ENCODE results near the gene CCDC85C. TPM values are rescaled to one million over a fixed set of nuclear protein-coding genes. Genes with fewer than 3 reads are reported as not detected.

The CCDC85C gene
- total RNA-seq, 2 experiments from 2014 or later = 5.8 to 7.5 TPM

GRCh38 chr14:99461411-99462085 is 142.5 kb downstream of the CCDC85C start:
- ATAC-seq (ENCODE audit: poor library complexity) = no peak
- Mint-ChIP-seq H3K36me3 (ENCODE audit: low read depth) (peaks cover 94% of the 10 kb centered on the region), H3K4me1 (ENCODE audit: low read depth) (peaks cover 15% of the 10 kb centered on the region), H3K4me3 (no peak overlapping the region), H3K9me3 (no peaks in the 10 kb centered on the region), H3K27me3 (no peaks in the 10 kb centered on the region), H3K27ac (no peak overlapping the region)
- intact Hi-C loops (cut with DNase I, micrococcal nuclease) = no loop called here
- Histone ChIP-seq H3K36me3 (ENCODE audit: insufficient read depth, low read length) (peaks cover 83% of the 10 kb centered on the region), H3K27me3 (ENCODE audit: control insufficient read depth in 1 of 2, insufficient read depth in 2 of 2, low read length in 2 of 2) (no peaks in the 10 kb centered on the region), H3K27ac (ENCODE audit: low read depth in 1 of 2, low read length in 2 of 2) (no peak overlapping the region), H3K4me1 (ENCODE audit: insufficient read depth, low read length) (no peaks in the 10 kb centered on the region), H3K4me3 (ENCODE audit: low read length) (no peak overlapping the region), H3K9me3 (ENCODE audit: control insufficient read depth in 1 of 2, insufficient read depth in 1 of 2, low read length in 2 of 2) (no peaks in the 10 kb centered on the region)
- no peak for DNase-seq
- POLR2A ChIA-PET = interaction anchor here (1.1 kb wide), 1 partner anchor 19 kb away, joined by 3 read pairs; the partner anchor contains the start of genes CCNK and SETD3
- CTCF ChIA-PET = interaction anchor here (1.3 kb wide), 1 partner anchor 14 kb away, joined by 3 read pairs; no protein-coding TSS in a partner anchor
- TF ChIP-seq CTCF (IDR thresholded peaks at IDR 0.05) = no peak

- ChIA-PET POLR2A (no interaction called here), CTCF (no interaction called here)
- Mint-ChIP-seq H3K36me3 (ENCODE audit: low read depth) (peaks cover 89% of the 10 kb centered on the region), H3K27ac (no peak overlapping the region), H3K4me1 (ENCODE audit: low read depth) (peaks cover 8% of the 10 kb centered on the region), H3K4me3 (no peak overlapping the region), H3K9me3 (no peaks in the 10 kb centered on the region), H3K27me3 (no peaks in the 10 kb centered on the region)
- Histone ChIP-seq H3K4me1 (ENCODE audit: insufficient read depth, low read length) (no peaks in the 10 kb centered on the region), H3K4me3 (ENCODE audit: low read length) (no peak overlapping the region), H3K36me3 (ENCODE audit: insufficient read depth, low read length) (peaks cover 85% of the 10 kb centered on the region), H3K27ac (ENCODE audit: low read depth in 1 of 2, low read length in 2 of 2) (no peak overlapping the region), H3K27me3 (ENCODE audit: control insufficient read depth in 1 of 2, insufficient read depth in 2 of 2, low read length in 2 of 2) (no peaks in the 10 kb centered on the region), H3K9me3 (ENCODE audit: control insufficient read depth in 1 of 2, insufficient read depth in 1 of 2, low read length in 2 of 2) (no peaks in the 10 kb centered on the region)
- no peak for TF ChIP-seq CTCF (IDR thresholded peaks at IDR 0.05)
- intact Hi-C loops (cut with DNase I, micrococcal nuclease) = no loop called here
- ATAC-seq (ENCODE audit: poor library complexity) = no peak
- no peak for DNase-seq
These were observed 143.2 kb downstream of the CCDC85C start for GRCh38 chr14:99460793-99461192.

GRCh38 chr14:99459481-99460100 is 144.4 kb downstream of the CCDC85C start:
- H3K36me3 Mint-ChIP-seq (ENCODE audit: low read depth) = peaks cover 87% of the 10 kb centered on the region
- peaks cover 86% of the 10 kb centered on the region for H3K36me3 ChIP-seq (ENCODE audit: insufficient read depth, low read length)
- no peak overlapping the region for H3K4me3 ChIP-seq (ENCODE audit: low read length)
- ATAC-seq (ENCODE audit: poor library complexity) (no peak), DNase-seq (no peak)
- intact Hi-C loops (cut with DNase I, micrococcal nuclease) = no loop called here
- H3K9me3 Mint-ChIP-seq = no peaks in the 10 kb centered on the region
- no peaks in the 10 kb centered on the region for H3K9me3 ChIP-seq (ENCODE audit: control insufficient read depth in 1 of 2, insufficient read depth in 1 of 2, low read length in 2 of 2)
- CTCF ChIA-PET = no interaction called here
- H3K4me3 Mint-ChIP-seq = no peak overlapping the region
- no peaks in the 10 kb centered on the region for H3K4me1 ChIP-seq (ENCODE audit: insufficient read depth, low read length)
- H3K27me3 ChIP-seq (ENCODE audit: control insufficient read depth in 1 of 2, insufficient read depth in 2 of 2, low read length in 2 of 2) = no peaks in the 10 kb centered on the region
- H3K27me3 Mint-ChIP-seq = no peaks in the 10 kb centered on the region
- H3K27ac ChIP-seq (ENCODE audit: low read depth in 1 of 2, low read length in 2 of 2) = no peak overlapping the region
- POLR2A ChIA-PET = interaction anchor here (0.8 kb wide), 1 partner anchor 15 kb away, joined by 3 read pairs; no protein-coding TSS in a partner anchor
- TF ChIP-seq CTCF (IDR thresholded peaks at IDR 0.05) = no peak
- H3K27ac Mint-ChIP-seq = no peak overlapping the region
- peaks cover 8% of the 10 kb centered on the region for H3K4me1 Mint-ChIP-seq (ENCODE audit: low read depth)
